ENCODE data around the gene CSF1.

DNA sequence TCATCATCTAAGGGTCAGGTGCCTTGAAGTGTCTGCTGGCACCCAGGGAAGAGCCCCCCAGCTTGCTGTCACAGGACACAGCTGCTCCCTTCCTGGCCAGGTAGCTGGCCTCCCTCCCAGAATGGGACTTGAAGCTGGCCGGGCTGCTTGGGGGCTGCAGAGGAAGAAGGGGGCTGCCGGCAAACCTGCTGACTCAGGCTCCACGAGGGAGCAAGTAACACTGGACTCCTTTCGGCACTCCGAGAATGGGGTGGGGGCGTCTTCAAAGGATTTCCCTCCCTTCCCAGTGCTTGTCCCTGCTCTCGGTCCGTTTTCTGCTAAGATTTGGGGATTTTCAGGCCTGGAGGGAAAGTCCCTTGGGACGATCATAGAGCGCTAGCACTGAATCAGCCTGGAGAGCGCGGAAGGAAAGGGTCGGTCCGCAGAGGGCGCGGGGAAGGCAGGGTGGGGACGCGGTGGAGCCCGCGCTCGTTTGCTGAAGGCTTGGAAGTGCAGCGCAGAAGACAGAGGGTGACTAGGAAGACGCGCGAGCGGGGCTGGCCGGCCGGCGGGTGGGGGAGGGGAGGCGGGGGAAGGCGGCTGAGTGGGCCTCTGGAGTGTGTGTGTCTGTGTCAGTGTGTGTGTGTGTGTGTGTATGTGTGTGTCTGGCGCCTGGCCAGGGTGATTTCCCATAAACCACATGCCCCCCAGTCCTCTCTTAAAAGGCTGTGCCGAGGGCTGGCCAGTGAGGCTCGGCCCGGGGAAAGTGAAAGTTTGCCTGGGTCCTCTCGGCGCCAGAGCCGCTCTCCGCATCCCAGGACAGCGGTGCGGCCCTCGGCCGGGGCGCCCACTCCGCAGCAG, at the start of gene CSF1:
- no peak for TF ChIP-seq ZBTB21 (CRISPR knock-in tag; IDR thresholded peaks at IDR 0.05)
- TF ChIP-seq, protein P1, sequence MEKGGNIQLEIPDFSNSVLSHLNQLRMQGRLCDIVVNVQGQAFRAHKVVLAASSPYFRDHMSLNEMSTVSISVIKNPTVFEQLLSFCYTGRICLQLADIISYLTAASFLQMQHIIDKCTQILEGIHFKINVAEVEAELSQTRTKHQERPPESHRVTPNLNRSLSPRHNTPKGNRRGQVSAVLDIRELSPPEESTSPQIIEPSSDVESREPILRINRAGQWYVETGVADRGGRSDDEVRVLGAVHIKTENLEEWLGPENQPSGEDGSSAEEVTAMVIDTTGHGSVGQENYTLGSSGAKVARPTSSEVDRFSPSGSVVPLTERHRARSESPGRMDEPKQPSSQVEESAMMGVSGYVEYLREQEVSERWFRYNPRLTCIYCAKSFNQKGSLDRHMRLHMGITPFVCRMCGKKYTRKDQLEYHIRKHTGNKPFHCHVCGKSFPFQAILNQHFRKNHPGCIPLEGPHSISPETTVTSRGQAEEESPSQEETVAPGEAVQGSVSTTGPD (CRISPR knock-in tag; IDR thresholded peaks at IDR 0.05): no peak

All from HepG2 (cell line).